Measurements from ENCODE around the gene PKP2.

The PKP2 gene

DNA sequence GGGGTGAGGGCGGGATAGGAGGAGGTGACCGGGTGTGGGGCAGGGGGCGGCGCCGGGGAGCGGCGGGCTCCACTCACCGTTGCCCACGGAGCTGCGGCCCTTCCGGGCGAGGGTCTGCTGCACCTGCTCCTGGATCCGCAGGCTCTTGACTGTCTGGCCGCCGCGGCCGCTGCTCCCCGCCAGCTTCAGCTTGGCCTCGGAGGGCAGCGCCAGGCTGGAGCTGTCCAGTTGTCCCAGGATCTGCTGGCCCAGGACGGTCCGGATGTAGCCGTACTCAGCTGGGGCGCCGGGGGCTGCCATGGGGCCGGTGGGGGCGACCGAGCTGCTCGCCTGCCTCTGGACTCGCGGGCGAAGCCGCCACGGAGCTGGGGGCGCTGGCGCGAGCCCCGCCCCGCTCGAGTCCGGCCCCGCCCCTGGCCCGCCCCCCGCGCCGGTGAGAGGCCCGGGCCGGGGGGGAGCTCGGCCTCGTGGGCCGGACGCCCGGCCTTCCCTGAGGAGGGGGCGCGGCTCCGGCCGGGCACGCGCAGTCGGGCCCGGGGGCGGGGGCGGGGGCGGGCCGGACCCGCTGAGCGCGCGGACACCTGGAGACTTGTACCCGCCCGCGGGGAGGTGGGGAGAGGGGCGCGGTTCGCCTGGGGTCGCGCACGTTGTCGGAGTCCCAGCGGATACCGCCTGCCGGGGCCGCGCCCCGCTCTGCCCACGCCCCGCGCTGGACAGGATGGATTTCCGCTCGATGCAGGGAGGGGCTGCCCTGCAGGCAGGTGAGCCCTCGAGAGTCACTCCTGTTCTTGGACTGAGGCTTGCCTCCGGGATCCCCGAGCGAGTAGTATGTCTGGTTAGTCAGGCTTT is at the start of gene PKP2:
PKP2 (minus strand) TSS at position 346 of the 849 bp plus-strand sequence; CDS start at position 300, 46 bp downstream.
- peak; percentile 28 for DNase-seq

DNA sequence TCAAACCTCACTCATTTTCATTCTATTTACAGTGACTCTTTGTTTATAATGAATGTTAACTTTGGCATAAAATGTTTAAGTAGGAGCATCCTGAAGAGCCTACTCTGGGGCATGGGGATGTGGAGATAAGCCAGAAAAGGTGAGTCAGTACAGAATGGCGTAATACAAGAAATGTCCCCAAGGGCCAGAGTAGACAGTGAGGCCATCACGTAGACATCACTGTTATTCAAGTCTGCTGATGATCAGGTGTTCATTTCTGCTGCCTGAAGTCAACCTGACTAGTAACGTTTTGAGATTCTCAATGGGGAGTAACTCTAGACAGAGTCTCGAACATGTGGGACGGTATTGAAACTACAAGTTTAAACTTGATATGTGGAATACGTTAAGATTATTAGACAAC is 47.6 kb upstream of the PKP2 start:
- DNase-seq: no peak

DNA sequence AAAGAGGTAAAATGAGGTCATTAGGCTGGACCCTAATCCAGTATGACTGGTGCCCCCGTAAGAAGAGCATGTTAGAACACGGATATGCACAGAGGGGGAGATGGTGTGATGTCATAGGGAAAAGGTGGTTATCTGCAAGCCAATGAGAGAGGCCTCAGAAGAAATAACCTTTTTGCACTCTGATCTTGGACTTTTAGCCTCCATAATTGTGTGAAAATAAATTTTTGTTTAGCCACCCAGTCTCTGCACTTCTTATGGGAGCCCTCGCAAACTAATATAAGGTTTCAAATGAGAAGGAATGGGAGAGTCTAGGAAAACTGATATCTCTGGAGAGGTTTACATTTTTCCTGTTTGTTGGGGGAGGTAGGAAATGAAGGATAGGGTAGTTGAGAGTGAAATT is 43.2 kb upstream of the PKP2 start:
- no peak for DNase-seq

DNA sequence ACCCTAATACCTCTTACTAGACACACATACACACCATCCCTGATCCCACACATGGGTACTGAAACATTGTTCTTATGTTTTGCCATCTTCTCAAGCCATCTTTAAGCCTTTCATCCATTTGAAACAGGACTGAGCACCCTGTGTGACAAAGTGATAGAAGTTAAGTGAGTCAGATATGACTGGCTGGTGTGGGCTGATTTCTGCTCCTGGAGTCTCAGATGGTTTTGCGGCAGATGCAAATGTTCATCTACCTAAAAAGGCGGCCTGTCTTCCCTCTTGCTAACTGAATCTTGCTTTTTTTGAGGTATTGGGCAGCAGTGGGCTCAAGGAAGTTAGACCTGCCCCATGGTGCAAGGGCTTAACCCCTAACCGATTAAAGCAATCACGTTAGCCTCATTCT is 30.4 kb upstream of the PKP2 start:
- DNase-seq: no peak

DNA sequence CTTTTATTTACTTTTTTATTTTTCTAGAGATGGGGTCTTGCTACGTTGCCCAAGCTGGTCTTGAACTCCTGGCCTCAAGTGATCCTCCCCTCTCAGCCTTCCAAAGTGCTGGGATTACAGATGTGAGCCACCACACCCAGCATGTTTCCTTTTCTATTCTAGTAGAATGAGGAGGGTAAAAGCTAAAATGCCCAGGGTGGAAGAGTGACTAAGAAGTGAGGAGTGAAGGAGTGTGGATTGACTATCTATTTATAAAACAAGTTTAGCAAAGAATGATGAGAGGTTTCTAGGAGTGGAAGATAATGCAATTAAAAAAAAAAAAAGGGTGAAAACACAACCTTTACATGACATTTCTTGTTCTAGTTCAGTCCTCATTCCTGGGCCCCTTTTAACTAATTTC is 29.8 kb upstream of the PKP2 start:
- DNase-seq: no peak

DNA sequence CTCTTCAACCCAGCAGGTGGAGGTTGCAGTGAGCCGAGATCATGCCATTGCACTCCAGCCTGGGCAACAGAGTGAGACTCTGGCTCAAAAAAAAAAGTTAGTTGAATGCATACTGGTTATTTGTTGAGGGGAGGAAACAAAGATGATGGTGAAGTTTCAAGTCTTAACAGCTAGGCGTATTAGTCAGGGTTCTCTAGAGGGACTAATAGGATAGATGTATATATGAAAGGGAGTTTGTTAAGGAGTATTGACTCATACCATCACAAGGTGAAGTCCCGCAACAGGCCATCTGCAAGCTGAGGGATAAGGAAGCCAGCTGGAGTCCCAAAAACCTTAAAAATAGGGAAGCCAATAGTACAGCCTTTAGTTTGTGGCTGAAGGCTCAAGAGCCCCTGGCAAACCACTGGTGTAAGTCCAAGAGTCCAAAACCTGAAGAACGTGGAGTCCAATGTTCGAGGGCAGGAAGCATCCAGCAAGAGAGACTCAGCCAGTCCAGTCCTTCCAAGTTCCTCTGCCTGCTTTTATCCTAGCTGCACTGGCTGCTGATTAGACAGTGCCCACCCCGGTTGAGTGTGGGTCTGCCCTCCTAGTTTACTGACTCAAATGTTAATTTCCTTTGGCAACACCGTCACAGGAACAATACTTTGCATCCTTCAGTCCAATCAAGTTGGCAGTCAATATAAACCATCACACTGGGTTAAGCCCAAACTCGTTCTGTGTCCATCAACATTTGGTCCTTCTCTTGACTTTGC is 26.1 kb upstream of the PKP2 start:
- DNase-seq: no peak

DNA sequence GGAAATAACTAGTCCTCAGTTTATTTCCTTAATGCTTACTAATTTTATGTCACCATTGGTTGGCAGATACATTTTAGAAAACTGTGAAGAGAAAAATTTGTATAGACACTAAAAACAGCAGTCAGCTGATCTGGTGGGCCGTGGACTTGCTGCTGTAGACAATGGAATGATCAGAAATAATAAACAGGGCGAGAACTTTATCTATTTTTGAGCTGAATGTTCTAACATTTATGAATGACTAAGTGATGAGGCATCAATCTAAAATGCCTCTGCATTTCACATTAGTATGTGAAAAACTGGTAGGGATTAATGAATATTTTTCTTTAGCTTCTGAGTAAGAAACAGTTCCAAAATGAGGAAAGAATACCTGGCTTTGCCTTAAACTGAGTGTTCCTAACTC is 24.8 kb upstream of the PKP2 start:
- no peak for DNase-seq

DNA sequence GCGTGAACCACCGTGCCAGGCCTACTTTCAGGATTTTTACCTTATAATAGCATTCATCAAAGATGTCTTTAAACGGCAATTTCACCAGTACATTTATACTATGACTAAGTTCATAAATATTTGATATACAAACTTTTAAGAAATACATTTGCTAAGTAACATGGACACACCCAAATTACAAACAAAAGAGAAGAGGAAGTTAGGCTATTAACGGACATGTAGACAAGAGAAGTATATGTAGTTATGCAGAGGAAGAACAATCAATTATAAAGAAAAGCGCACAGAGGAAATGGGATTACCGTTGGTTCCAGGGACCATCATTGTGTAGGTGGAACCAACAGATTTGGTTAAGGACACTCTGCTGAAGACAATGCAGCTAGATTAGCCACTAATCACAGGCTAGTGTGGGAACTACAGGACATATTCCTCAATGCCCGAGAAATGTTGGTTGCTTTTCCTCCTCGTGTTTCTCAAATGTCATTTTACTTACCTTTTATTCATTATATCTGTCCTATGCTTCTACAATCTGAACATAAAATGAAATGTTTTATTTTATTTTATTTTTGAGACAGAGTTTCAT is 24.0 kb upstream of the PKP2 start:
- DNase-seq: no peak

DNA sequence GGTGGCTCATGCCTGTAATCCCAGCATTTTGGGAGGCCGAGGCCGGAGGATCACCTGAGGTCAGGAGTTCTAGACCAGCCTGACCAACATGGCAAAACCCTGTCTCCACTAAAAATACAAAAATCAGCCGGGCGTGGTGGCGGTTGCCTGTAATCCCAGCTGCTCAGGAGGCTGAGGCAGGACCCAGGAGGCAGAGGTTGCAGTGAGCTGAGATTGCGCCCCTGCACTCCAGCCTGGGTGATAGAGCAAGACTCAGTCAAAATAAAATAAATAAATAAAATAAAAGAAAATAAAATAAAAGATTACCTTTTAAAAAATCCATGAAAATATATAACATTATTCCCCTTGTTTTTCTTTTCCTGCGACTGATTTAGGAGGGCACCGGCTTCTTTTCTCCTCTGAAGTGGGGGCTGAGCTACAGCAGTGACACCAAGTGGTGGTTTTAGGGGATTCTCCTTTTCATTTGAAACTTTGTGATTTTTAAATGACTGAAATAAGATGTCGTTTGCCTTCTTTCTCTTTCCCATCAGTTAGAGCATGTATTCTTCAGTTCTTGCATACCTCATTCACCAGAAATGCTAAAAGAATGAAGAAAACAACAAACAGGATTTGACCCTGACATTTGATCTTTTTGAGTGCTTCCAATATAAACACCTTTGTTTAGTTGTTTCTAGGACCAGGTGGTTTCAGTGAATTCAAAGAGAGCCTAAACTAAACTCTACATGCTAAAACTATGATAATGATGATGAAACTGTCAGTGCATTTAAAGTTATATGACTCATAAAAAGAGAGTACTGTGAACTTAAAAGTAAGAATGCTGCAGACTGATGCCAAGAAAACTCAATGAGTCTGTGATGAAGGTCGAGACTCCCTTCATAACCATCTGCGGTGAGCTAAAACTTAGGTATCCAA is 22.6 kb upstream of the PKP2 start:
- peak; percentile 48 for DNase-seq

DNA sequence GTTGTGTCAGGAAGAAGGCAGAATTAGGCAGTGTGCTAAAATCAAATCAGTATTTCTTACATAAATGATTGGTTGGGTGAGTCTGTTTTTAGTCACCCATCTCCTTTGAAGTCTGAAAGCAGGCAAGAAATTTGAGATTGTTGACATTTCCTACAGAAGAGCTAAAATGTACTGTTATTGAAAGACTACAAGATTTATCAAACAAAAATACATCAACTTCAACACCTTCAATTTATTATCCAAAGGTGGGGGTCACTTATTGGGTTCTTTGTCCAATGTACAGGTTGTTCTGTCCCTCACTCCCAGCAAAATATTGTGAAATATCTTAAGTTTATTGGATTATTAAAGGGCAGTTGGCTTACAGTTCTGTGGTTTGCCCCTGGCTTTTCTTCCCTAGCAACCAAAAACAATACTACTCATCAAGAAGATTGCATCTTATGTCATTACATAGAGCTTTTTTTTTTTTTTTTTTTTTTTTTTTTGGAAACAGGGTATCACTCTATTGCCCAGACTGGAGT is 20.6 kb upstream of the PKP2 start:
- no peak for DNase-seq

DNA sequence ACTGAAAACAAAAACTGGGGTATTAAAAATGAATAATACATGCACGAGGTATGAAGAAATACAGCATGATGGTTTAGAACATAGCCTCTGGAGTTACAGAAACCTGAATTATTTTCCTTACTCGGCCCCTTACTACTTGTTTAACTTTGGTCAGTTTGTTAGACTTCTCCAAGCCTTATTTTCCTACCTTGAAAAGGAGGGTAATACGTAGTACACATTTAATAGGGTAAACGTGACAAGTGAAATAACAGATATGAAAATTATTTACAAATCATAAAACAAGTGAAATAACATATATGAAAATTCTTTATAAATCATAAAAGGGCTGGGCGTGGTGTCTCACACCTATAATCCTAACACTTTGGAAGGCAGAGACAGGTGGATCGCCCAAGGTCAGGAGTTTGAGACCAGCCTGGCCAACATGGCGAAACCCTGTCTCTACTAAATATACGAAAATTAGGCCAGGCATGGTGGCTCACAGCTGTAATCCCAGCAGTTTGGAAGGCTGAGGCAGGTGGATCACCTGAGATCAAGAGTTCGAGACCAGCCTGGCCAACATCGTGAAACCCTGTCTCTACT is 11.4 kb upstream of the PKP2 start:
- DNase-seq: no peak

DNA sequence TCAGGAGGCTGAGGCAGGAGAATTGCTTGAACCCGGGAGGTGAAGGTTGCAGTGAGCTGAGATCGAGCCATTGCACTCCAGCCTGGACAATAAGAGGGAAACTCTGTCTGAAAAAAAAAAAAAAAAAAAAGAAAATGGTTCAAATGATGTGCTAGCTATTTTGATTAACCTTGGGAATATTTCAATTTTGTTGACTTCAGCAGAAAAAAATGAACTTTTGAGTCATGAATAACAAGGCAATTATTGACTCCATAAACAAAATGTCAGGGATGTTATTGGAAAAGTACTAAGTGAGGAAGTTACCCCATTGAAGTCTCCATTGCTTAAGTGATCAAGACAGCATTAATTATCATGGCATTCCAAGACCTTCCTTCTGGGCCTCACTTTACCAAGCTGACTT is 10.6 kb upstream of the PKP2 start:
- DNase-seq: no peak

DNA sequence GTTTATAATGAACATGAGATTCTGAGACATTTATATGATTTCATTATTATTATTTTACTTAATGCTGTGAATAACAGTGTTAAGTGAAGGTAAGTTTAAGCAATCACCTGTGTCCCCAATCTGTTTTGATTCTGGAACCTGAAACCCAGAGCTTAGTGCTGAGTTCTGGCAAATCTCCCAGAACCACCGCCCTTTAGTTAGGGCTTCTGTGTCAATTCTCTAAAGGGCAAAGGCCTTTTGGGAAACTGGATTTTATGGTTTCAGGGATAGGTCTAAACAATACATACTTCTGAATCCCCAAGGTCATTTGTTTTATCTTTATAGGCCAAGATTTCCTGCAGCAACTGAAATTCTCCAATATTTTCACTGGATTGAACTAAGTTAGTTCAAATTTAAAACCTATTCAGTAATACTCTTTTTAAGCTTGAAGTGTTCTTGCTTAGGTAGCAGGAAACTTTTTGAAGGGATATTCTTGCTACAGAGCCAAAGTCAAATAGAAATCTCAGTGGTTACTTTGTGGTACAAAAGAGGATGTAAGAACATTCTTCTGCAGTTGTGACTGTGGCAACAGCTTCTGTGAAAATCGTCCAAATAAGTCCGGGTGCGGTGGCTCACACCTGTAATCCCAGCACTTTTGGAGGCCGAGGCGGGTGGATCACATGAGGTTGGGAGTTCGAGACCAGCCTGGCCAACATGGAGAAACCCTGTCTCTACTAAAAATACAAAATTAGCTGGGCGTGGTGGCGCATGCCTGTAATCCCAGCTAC is 10.0 kb upstream of the PKP2 start:
- no peak for DNase-seq

DNA sequence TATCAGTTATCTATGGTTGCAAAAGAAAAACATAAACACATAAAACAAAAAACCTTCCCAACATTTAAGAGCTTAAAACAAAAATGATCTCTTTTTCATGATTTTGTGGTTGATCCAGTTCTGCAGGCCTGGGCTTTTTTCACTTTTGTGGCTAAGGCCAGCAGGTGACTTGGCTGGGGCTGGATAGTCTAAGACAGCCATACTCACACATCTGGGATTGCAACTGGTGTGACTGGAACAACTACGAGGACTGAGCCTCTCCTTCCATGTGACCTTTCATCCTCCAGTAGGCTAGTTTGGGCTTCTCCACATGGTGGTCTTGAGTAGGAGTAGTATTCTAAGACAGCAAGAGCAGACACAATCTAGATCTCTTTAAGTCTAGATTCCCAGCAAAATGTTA is 7.2 kb upstream of the PKP2 start:
- DNase-seq: no peak

DNA sequence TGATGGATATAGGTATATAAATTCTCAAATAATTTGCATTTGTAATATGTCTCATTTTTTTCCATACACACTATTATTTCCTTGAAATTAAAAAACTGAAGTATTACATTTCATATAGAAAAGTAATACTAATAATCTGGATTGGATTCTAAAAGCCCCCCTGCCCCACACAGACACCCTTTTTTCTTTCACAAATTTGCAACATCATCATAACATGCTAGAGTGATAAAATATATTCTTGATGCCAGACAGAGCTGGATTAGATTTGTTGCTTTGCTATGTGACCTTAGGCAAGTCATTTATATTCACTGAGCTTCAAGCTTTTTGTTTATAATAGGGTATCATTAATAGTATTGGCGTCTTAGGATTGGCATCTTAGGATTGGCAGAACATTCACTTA is 6.7 kb upstream of the PKP2 start:
- no peak for DNase-seq

DNA sequence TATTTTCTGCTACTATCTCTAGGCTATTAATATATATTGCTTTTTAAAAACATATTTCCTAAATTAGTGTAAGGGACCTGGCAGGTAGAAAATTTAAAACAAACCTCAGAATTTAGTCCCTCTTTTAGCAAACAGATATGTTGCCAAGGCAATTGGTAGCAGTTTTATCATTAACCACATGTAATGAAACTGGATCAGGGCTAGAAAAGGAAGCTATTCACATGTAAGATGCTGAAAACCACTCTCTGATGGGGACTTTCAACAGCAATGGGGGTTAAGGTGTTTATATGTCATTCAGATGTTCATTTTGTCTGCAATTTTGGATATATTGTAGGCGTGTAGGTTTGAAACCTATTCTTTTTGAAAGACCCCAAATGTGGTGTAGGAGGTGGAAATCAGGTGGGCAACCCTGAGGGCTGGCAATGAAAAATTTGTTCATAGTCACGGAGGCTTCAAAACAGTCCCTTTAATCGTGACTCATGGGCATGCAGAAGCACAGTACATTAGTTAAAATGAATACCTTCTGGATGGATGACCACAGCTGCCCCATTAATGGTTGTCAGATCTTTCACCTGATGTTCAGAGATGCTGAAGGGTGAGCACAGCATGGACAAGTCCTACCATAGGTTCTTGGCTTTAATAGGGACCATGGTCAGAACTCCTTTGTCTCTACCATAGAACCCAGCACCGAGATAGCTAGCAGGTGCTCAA is 5.9 kb upstream of the PKP2 start:
- DNase-seq: no peak

DNA sequence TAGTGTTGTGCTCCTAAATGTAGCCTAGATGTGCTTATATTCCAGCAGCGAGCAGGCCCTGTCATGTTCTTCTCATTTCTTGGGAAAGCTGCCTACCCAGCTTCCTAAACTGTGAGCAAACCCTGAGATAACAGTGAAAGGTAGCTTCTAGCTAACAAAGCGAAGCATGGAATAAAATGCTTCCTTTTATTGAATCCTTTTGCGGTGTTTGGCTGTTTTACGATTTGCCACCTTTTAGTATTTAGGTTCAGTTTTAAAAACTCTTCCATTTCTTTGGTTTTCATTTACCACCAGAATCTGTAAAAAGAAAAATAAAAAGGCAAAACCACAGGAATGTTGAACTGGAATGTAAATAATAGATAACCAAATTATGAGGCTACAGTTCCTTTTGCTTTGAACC is 5.0 kb upstream of the PKP2 start:
- DNase-seq: no peak

DNA sequence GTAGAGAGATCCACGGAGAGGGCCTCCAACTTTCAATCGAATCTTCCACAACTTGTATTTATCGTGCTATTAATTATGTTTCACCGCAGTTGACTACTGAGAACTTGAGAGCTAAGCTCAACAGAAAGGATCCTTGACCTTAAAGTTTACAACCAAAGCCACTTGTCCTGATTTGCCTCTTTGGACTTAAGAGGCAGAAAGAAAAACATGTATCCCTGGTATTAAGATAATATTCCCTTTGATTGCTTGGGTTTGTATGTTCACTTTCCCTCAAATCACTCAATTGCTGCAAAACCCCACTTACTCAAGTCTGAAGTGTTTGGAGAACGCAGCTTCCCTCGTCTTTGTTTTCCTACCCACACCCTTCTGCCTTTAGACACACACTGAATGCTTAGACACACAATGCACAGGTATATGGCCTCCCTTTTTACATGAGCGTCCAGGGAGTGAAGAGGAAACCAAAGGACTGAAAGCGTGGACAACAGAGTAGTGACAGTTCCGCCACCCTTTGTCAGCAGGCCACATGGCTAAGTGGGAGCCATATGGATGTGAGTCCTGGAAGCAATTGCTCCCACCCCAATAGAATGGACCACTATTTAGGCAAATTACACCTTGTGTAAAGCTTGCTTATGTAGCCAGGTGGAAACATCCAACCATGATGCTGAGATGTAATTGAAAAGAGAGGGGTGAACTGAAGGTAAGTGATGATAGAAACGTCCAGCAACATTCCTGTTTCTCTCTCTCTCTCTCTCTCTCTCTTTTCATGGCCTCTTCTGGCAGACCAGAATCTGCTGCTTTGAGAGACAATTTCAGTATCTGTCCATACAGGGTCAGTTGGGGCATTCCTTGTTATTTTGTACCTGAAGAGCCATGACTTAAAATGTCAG is 1.4 kb upstream of the PKP2 start:
- no peak for DNase-seq

DNA sequence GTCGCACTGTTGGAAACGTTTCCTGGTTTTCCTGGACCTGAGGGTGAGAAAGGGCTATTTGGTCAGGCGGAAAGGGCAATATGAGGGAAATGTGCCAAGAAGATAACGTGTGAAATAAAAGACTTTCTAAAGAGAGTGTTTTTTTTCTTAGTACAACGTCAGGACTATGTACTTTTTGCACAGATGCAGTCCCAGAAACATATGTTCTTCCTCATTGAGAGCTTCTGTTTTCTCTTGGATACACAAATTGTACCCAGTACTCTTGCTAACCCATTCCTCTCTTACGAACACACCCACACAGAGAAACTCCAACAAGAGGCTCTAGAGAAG is 669 bp upstream of the PKP2 start:
- peak; percentile 13 for DNase-seq

Measured in hematopoietic multipotent progenitor cell treated with erythropoietin and hydrocortisone succinate and interleukin-3 and kit ligand, for 6 days (in vitro differentiated cells).